Fibroblast of skin of right biceps (primary cell): ENCODE data around the gene EIF3M.
"Not testable (repeated sequence)": the region's sequence is repeated elsewhere in the genome, so short reads cannot be mapped to it uniquely, and the experiment has no call there.

Source experiments
- DNase-seq: peaks from one replicate; pipeline ENCODE4 v3.0.0-alpha.2; 2013

The EIF3M gene

DNA sequence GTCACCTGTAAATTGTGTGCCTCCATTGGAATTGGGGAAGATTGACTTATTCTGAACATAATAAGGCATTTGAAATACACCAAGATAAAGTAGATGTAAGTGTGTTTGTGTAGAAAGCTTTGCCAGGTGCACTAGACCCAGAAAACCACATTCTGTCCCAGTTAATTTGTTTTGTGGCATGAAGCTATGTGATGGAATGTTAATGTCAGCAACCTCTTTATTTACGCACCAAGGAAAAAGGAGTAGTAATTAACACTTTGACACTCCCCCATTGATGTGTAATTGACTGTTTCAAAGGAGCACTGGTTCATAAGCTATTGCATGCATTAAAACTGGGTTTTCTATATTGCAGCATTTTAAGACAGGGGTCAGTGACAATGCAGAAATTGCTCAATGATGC, 14.3 kb downstream of the EIF3M start:
- DNase-seq, result no peak

DNA sequence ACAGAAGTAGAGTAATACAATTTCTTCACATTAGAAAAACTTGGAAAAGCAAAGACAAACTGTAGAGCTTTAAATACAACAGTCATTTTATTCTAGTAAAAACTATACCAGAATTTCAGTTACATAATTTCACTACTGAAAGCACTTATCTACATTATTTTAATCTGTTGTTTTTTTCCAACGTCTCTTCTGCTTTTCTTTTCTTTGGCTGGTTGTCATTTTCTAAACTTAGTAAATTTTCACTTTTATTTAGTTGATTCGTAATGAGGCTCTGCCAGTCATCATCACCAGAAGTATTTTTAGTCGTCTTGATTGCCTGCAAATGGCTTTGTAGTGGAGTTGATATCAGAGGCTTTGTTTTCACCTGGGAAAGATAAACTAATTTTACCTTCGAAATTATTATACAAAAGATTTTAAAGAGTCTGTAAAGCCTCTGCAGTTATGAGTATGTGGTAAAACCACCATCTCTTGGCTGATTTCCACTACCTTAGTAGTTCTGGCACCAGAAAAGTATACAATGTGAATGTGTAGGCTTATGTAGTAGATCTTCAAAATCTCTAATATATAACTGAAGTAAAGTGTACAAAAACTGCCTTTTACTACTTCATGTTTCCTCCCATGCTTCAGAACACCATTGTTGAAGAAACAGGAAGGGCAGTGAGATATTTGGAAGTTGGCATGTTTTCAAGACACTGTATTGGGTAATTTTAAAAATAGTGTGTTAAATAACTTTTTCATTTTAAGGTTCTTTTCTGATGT, 19.2 kb downstream of the EIF3M start:
- DNase-seq, result peak; percentile 29

DNA sequence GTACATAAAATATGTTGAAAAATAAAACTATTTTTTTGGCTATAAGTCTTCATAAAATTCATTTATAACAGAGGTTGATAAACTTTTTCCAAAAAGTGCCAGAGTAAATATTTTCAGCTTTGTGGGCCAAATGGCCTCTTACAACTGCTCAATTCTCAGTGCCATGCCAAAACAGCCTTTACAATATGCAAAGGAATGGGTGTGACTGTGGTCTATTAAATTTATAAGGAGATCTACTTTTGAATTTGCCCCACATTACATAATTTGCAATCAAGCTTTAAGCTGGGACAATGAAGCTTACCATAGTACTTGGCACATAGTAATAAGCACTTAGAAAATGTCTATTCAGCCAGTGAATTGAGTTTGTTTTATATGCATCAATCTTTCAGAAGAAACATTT, 22.6 kb downstream of the EIF3M start:
- DNase-seq, result no peak

DNA sequence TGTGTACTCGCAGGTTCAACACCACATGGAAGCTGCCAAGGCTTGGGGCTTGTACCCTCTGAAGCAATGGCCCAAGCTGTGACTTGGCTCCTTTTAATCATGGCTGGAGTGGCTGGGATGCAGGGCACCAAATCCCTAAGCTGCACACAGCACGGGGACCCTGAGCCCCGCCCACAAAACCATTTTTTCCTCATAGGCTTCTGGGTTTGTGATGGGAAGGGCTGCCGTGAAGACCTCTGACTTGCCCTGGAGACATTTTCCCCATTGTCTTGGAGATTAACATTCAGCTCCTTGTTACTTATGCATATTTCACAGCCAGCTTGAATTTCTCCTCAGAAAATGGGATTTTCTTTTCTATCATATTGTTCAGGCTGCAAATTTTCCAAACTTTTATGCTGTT, 25.2 kb downstream of the EIF3M start:
- not testable (repeated sequence) for DNase-seq

DNA sequence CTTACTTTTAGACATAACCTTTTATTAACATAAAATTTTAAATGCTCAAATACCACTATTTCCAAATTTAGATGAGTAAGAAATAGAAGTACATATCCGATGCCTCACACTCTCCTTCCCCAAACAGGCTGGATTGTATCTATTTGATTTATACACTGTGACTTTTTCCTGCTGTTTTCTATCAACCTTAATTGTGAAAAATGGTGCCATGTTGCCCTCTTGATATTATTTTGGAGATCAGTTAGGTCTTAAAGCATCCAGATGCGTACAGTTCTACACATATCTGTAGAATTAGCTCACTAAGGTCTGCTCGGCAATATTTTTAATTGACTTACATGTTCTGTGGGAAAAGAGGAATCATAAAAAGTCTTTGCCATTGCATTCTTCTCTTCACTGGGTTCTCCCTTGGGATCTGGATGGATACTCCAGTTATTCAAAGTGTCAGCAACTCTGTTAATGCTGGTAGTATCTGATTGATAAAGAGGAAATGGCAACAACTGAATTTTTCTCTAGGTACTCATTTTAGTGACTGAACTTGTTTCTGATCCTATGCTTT, 27.2 kb downstream of the EIF3M start:
- peak; percentile 74 for DNase-seq

DNA sequence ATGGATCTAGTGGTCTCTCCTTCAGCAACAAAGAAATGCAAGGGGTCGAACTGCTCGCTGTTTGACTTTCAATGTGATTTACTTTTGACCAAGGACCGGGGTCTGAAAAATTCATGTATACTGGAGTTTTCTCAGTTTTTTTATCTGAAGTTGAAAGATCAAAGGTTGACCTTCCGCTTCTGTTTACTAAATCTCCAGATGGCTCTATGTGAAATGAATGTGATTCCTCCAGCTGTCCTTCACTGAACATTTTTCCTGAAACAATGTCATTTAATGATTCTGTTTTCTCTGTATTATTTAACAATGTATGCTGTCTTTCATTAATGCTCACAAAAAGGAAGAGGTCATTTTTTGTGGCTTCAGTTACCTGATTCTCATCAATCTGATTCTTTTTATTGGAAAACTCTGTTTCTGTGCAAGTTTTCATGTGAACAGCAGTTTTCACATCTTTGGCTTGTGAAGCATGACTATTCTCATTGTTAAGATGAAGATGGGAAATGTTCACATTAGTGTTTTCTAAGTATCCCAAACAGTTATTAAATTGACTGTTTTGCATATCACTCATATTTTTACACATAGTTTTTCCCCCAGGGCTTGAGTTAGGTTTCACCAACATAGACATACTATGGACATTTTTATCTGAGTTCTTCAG, 30.0 kb downstream of the EIF3M start:
- no peak for DNase-seq

DNA sequence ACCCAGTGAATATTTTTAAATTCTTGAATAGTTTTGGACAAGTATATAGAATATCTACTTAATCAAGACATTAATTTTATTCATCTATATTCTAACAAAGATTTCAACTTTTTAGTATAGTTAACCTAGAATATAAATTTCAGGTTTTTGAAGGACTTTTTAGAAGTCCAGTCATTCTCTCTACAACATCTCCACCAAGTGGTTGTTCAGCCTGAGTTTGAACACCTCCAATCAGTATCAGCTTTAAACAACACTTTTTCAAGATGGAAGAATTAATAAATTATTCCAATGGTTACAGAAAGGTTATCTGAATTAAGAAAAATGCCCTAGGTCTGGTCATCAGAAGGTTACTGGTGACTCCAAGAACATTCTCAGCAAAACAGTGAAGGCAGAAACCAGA, 31.8 kb downstream of the EIF3M start:
- DNase-seq, result no peak

DNA sequence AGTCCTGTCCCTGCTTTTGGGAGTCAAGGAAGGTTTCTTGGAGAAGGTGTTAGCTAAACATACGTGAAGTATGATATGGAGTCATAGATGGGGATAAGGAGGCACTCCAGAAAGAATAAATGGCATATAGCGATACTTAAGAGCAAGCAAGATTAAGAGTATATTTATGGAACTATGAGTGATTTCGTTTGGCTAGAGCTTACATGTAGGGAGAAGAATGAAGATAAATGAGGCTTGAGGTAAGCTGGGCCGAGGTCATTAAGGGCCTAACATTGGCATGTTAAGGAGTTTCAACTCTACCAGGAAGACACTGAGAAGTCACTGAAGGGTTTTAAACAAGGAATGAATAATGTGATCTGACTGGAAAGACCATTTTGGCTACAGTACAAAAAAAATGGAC, 33.3 kb downstream of the EIF3M start:
- DNase-seq, result no peak

DNA sequence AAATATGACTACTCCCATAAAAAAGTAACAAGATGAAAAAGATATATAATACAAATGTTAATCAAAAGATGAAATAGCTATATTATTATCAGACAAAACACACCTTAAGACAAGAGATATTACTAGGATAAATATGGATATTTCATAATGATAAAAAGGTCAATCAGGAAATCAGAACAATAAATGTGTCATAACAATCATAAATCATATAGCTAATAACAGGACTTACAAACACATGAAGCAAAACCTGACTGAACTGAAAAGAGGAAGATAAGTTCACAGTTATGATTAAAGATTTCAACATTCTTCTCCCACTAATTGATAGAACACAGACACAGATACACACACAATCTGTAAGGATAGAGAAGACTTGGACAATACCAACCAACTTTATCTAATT, 47.2 kb downstream of the EIF3M start:
- DNase-seq, result no peak

DNA sequence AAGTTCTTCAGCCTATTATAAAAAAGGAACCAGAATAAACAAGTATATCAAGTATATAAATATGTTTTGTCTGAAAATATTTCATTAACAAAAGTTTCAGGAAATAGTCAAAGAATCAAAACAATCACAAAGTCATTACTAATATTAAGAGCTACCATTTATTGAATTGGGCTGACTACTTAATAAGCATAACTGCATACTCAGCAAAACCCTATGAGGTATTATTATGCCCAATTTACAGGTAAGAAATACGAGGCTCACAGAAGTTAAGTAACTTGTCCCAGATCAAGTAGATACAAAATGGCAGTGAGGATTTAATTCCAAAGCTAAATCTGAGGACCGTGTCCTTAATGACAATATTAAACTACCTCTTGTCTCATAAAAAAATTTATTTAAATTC, 52.2 kb downstream of the EIF3M start:
- no peak for DNase-seq

DNA sequence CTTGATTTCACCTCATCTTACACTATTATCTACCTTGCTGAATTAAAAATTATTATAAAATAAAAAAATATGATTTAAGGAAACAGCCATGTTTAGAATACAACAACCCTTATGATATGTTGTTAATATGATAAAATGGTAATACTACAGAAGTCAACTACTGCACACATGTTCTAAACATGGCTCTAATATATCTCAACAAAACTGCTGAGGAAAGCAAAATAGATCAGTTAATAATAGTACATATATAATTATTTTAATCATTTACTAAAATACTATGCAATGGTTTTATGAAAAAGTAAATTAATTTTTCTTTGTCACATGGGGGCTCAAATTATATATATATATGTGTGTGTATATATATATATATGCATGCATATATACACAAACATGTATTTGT, 57.7 kb downstream of the EIF3M start:
- no peak for DNase-seq

DNA sequence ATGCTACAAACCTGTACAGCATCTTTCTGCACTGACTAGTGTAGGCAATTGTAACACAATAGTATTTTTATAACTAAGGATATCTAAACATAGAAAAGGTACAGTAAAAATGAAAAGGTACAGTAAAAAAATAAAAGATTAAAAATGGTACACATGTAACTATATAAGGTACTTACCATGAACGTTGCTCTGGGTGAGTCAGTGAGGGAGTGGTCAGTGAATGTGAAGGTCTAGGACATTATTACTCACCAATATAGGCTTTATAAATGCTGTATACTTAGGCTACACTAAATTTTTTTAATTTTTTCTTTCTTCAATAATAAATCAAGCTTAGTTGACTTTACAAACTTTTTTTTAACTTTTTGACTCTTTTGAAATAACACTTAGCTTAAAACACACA, 59.9 kb downstream of the EIF3M start:
- peak; percentile 24 for DNase-seq
